Liver (tissue), 3 donors: ENCODE measurements around the gene CLTC.

Experiments used
- NR2F2 ChIP-seq: IDR thresholded peaks from 2 replicates; pipeline ENCODE4 v1.6.1; 2016; ENCODE audit warnings: antibody characterized with exemption
- RAD21 ChIP-seq, 2 donors: IDR thresholded peaks; 2 replicates each; pipeline ENCODE4 v1.6.1; 2016; ENCODE audit warnings: antibody characterized with exemption in 2 of 2, mild to moderate bottlenecking in 2 of 2
- TF ChIP-seq, protein P1 (sequence below): fragments of 150-350 bp; IDR thresholded peaks from 2 replicates; pipeline ENCODE4 v1.5.1; 2017; ENCODE audit warnings: improper control_type of control experiment, low read depth, low read length; ENCODE audit not compliant: missing input control
- donor health status: healthy.
- donor health status: healthy.

GRCh38 chr17:59621771-59622170 is 2.1 kb downstream of the CLTC start:
- TF ChIP-seq, protein P1, sequence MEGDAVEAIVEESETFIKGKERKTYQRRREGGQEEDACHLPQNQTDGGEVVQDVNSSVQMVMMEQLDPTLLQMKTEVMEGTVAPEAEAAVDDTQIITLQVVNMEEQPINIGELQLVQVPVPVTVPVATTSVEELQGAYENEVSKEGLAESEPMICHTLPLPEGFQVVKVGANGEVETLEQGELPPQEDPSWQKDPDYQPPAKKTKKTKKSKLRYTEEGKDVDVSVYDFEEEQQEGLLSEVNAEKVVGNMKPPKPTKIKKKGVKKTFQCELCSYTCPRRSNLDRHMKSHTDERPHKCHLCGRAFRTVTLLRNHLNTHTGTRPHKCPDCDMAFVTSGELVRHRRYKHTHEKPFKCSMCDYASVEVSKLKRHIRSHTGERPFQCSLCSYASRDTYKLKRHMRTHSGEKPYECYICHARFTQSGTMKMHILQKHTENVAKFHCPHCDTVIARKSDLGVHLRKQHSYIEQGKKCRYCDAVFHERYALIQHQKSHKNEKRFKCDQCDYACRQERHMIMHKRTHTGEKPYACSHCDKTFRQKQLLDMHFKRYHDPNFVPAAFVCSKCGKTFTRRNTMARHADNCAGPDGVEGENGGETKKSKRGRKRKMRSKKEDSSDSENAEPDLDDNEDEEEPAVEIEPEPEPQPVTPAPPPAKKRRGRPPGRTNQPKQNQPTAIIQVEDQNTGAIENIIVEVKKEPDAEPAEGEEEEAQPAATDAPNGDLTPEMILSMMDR: no peak
- TF ChIP-seq RAD21 (IDR thresholded peaks at IDR 0.05): no peak
- TF ChIP-seq NR2F2: no peak
